K562 (cell line): Measurements from ENCODE around the gene SCGB1A1. TPM values are rescaled to one million over a fixed set of nuclear protein-coding genes. Genes with fewer than 3 reads are reported as not detected.

ENCODE experiments used
- BACH1 ChIP-seq: fragments of 200-800 bp; sonication (Bioruptor generic); IDR thresholded peaks from 2 replicates; pipeline ENCODE4 v1.6.1; 2016; ENCODE audit warnings: missing genetic modification characterization, missing compliant biosample characterization
- CAMTA2 ChIP-seq: fragments of 250-450 bp; sonication (Bioruptor Pico); conservative IDR thresholded peaks from 2 replicates; pipeline ENCODE4 v1.5.1; 2022
- CHD2 ChIP-seq: IDR thresholded peaks from 2 replicates; pipeline ENCODE4 v1.6.1; 2011; ENCODE audit warnings: low read depth, low read length
- CSDE1 ChIP-seq, 2 experiments: fragments of 450-650 bp; IDR thresholded peaks; 2 replicates each; pipeline ENCODE4 v1.6.1; 2016; ENCODE audit warnings: mild to moderate bottlenecking in 1 of 2
- GATAD2A ChIP-seq: fragments of 450-650 bp; IDR thresholded peaks from 2 replicates; pipeline ENCODE4 v1.6.1; 2017
- GATAD2B ChIP-seq: fragments of 450-650 bp; IDR thresholded peaks from 2 replicates; pipeline ENCODE4 v1.6.1; 2017; ENCODE audit warnings: mild to moderate bottlenecking, borderline replicate concordance
- HDAC3 ChIP-seq: fragments of 450-650 bp; IDR thresholded peaks from 2 replicates; pipeline ENCODE4 v1.6.1; 2018; ENCODE audit warnings: borderline replicate concordance, mild to moderate bottlenecking, moderate library complexity; ENCODE audit not compliant: partially characterized antibody
- OTX1 ChIP-seq: fragments of 450-650 bp; formaldehyde crosslinking; IDR thresholded peaks from 2 replicates; pipeline ENCODE4 v1.4.0; 2022; ENCODE audit warnings: mild to moderate bottlenecking
- SMAD3 ChIP-seq: fragments of 450-650 bp; formaldehyde crosslinking; conservative IDR thresholded peaks from 2 replicates; pipeline ENCODE4 v1.4.0; 2020; ENCODE audit warnings: mild to moderate bottlenecking
- SUPT5H ChIP-seq: fragments of 450-650 bp; IDR thresholded peaks from 2 replicates; pipeline ENCODE4 v1.6.1; 2016
- TEAD2 ChIP-seq: fragments of 450-650 bp; IDR thresholded peaks from 2 replicates; pipeline ENCODE4 v1.6.1; 2016; ENCODE audit warnings: missing genetic modification characterization, control low read depth, missing compliant biosample characterization
- TSHZ1 ChIP-seq: fragments of 250-450 bp; sonication (Bioruptor Pico); IDR thresholded peaks from 2 replicates; pipeline ENCODE4 v1.4.0; 2020; ENCODE audit warnings: mild to moderate bottlenecking, moderate library complexity
- ZNF592 ChIP-seq: fragments of 450-650 bp; IDR thresholded peaks from 2 replicates; pipeline ENCODE4 v1.6.1; 2017; ENCODE audit warnings: antibody characterized with exemption, mild to moderate bottlenecking
- polyA plus RNA-seq, 8 experiments: library from polyadenylated mRNA; depleted of rRNA in 4 of 8; stranded (reverse) in 5 of 8; unstranded in 3 of 8; fragments of >200 nt; fragmentation: Nextera tagmentation in 2 of 8; fragmentation: Illumina TruSeq in 1 of 8; extraction: Ambion mirVana in 2 of 8; extraction: Trizol in 1 of 8; gene quantifications; 2 replicates each; pipeline versions ENCODE4 v1.2.1 to v1.2.3, GENCODE V29; 2011 to 2014; ENCODE audit warnings: inconsistent platforms in 1 of 8, missing spikeins in 1 of 8
- total RNA-seq, 7 experiments: library from RNA; depleted of rRNA in 6 of 7; stranded (reverse); fragments of >200 nt in 6 of 7; fragmentation: Illumina TruSeq in 2 of 7; extraction: Trizol in 2 of 7; gene quantifications; 2 replicates each; pipeline versions ENCODE4 v1.2.1 to v1.2.3, GENCODE V29; 2011 to 2021; ENCODE audit warnings: low replicate concordance in 1 of 7
- TF ChIP-seq, protein P1 (sequence below), 2 experiments: fragments of 150-350 bp in 1 of 2; IDR thresholded peaks; 2 replicates each; pipeline ENCODE4 v1.6.1; 2012 to 2016; ENCODE audit warnings: low read depth in 2 of 2, low read length in 2 of 2, mild to moderate bottlenecking in 1 of 2, moderate library complexity in 1 of 2

SCGB1A1 gene
- total and polyA plus RNA-seq, 9 of the 15 experiments (the other 6 are each of a cell fraction or from before 2014, with no cell fraction given) = 0.55 TPM; not detected in 8

DNA sequence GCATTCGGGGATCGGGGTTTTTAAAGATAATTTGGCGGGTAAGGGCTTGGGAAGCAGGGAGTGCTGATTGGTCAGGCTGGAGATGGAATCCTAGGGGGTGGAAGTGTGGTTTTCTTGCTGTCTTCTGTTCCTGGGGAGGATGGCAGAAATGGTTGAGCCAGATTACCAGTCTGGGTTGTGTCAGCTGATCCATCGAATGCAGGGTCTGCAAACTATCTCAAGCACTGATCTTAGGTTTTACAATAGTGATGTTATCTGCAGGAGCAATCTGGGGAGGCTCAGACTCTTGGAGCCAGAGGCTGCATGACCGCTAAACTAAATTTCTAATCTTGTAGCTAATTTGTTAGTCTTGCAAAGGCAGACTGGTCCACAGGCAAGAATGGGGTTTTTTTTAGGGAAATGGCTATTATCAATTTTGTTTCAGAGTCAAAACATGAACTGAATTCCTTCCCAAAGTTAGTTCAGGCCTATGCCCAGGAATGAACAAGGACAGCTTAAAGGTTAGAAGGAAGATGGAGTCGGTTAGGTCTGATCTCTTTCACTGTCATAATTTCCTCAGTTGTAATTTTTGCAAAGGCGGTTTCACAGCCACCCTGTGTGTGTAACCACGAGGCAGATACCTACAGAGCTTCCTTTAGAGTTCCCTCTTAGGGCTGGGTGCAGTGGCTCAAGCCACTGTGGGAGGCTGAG, 10.2 kb downstream of the SCGB1A1 start (continued):
- TF ChIP-seq SUPT5H (no peak), HDAC3 (no peak), CSDE1 (IDR thresholded peaks at IDR 0.05) (no peak), GATAD2B (no peak), ZNF592 (peak; percentile 51; the same call in 1 of the 2 replicates), CHD2 (no peak), OTX1 (CRISPR knock-in tag) (no peak), CAMTA2 (0 out of 2 replicates have a peak, but pooled peaks have one; percentile 19), BACH1 (tag) (no peak), GATAD2A (no peak), TEAD2 (tag) (0 out of 2 replicates have a peak, but pooled peaks have one; percentile 22), SMAD3 (CRISPR knock-in tag) (peak; percentile 79; the same call in 1 of the 2 replicates), TSHZ1 (peak; percentile 76)
- TF ChIP-seq, protein P1, sequence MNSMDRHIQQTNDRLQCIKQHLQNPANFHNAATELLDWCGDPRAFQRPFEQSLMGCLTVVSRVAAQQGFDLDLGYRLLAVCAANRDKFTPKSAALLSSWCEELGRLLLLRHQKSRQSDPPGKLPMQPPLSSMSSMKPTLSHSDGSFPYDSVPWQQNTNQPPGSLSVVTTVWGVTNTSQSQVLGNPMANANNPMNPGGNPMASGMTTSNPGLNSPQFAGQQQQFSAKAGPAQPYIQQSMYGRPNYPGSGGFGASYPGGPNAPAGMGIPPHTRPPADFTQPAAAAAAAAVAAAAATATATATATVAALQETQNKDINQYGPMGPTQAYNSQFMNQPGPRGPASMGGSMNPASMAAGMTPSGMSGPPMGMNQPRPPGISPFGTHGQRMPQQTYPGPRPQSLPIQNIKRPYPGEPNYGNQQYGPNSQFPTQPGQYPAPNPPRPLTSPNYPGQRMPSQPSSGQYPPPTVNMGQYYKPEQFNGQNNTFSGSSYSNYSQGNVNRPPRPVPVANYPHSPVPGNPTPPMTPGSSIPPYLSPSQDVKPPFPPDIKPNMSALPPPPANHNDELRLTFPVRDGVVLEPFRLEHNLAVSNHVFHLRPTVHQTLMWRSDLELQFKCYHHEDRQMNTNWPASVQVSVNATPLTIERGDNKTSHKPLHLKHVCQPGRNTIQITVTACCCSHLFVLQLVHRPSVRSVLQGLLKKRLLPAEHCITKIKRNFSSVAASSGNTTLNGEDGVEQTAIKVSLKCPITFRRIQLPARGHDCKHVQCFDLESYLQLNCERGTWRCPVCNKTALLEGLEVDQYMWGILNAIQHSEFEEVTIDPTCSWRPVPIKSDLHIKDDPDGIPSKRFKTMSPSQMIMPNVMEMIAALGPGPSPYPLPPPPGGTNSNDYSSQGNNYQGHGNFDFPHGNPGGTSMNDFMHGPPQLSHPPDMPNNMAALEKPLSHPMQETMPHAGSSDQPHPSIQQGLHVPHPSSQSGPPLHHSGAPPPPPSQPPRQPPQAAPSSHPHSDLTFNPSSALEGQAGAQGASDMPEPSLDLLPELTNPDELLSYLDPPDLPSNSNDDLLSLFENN (IDR thresholded peaks at IDR 0.05; ENCODE audit: low read depth in 2 of 2, low read length in 2 of 2) = no peak
